ENCODE results near the gene VWF. TPM values are rescaled to one million over a fixed set of nuclear protein-coding genes. Genes with fewer than 3 reads are reported as not detected.

Gene VWF
- total and polyA plus RNA-seq, 2 of the 13 experiments (the other 11 are each of a cell fraction or from before 2014, with no cell fraction given), result 0.20 to 0.25 TPM

DNA sequence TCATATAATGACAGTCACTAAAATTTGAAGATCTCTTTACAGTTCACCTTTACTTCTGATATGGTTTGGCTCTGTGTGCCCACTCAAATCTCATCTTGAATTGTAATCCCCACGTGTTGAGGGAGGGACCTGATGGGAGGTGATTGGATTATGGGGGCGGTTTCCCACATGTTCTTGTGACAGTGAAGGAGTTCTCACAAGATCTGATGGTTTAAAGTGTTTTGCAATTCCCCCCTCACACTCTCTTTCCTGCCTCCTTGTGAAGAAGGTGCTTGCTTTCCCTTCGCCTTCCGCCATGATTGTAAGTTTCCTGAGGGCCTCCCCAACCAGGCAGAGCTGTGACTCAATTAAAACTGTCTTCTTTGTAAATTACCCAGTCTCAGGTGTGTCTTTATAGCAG lies 48.4 kb upstream of the VWF start:
- intact Hi-C loops (cut with micrococcal nuclease; ENCODE audit: unreplicated experiment) (no loop called here), in situ Hi-C loops (cut with HindIII; ENCODE audit: extremely low pct_ligation_motif_present, low pct_unique_long_range_greater_than_20kb) (no loop called here)

DNA sequence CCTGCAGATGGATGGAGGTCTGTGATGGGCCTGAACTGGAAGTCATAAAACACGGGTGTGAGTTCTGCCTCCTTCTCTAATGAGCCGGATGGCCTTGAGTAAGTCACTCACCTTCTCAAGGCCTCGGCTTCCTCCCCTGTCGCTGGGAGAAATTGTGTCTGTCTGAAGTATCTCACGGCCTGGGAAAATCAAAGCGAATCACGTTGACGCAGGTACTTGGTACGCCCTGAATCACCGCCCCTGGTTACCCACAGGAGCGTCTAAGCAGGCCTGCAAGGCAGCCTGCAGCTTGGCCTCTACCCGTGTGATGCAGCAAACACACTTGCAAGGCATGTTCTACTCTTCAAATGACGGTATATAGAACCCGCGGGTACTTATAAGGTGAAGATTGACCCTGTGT lies 47.6 kb upstream of the VWF start:
- no peak overlapping the region for H2AFZ ChIP-seq (ENCODE audit: low read length)
- no peak overlapping the region for H3K9ac ChIP-seq (ENCODE audit: insufficient read depth, low read depth, low read length)
- no peak overlapping the region for H3K4me2 ChIP-seq (ENCODE audit: low read depth, low read length)
- H3K4me3 ChIP-seq (replicated peaks in 1 of 3; ENCODE audit: insufficient read depth in 1 of 3, low read depth in 2 of 3, low read length in 3 of 3), result no peak overlapping the region
- TF ChIP-seq, protein P1, sequence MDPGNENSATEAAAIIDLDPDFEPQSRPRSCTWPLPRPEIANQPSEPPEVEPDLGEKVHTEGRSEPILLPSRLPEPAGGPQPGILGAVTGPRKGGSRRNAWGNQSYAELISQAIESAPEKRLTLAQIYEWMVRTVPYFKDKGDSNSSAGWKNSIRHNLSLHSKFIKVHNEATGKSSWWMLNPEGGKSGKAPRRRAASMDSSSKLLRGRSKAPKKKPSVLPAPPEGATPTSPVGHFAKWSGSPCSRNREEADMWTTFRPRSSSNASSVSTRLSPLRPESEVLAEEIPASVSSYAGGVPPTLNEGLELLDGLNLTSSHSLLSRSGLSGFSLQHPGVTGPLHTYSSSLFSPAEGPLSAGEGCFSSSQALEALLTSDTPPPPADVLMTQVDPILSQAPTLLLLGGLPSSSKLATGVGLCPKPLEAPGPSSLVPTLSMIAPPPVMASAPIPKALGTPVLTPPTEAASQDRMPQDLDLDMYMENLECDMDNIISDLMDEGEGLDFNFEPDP (CRISPR knock-in tag; conservative IDR thresholded peaks at IDR 0.05), result no peak
- no peak for TF ChIP-seq AHR (CRISPR knock-in tag; IDR thresholded peaks at IDR 0.05)
- no peaks in the 10 kb centered on the region for H3K9me3 ChIP-seq (ENCODE audit: low read length)
- no peak for DNase-seq (ENCODE audit: low spot score)
- POLR2A ChIA-PET, result interaction anchor here (2.2 kb wide), 1 partner anchor 10 kb away, joined by 7 read pairs; no protein-coding TSS in a partner anchor
- CTCF ChIA-PET (ENCODE audit: low intra/inter-chr PET ratio, low total read pairs), result no interaction called here
- 54% methylated on average over 11 of the region's 15 CpGs for WGBS (ENCODE audit: low lambda C conversion rate)
- peaks cover 9% of the 10 kb centered on the region; the same call in 1 of the 2 replicates for H3K4me1 ChIP-seq (ENCODE audit: insufficient read depth, low read length)
- no peak overlapping the region for H3K27ac ChIP-seq (ENCODE audit: extremely low read length, insufficient read depth, low read length)
- no TSS peak for BruUV-seq (replicated peaks)
- H4K20me1 ChIP-seq (ENCODE audit: insufficient read depth, low read length), result no peaks in the 10 kb centered on the region
- H3K36me3 ChIP-seq (replicated peaks in 1 of 2; ENCODE audit: control insufficient read depth in 1 of 2, insufficient read depth in 2 of 2, low read length in 2 of 2), result no peaks in the 10 kb centered on the region
- in situ Hi-C loops (cut with HindIII; ENCODE audit: extremely low pct_ligation_motif_present, low pct_unique_long_range_greater_than_20kb), result no loop called here
- FAIRE-seq, result no peak
- no peak for ATAC-seq
- H3K79me2 ChIP-seq (ENCODE audit: insufficient read depth, low read length), result no peaks in the 10 kb centered on the region
- peaks cover 0 to 34% of the 10 kb centered on the region in 2 experiments for H3K27me3 ChIP-seq (ENCODE audit: control insufficient read depth in 1 of 2, insufficient read depth in 2 of 2, low read length in 2 of 2)
- intact Hi-C loops (cut with micrococcal nuclease; ENCODE audit: unreplicated experiment), result no loop called here

More for the DNA sequence above, 48.4 kb upstream of the VWF start:
- H3K27me3 ChIP-seq (ENCODE audit: control insufficient read depth in 1 of 2, insufficient read depth in 2 of 2, low read length in 2 of 2), result peaks cover 0 to 29% of the 10 kb centered on the region in 2 experiments; a peak in 4 of 5 replicates
- POLR2A ChIA-PET, result interaction anchor here (2.2 kb wide), 1 partner anchor 9 kb away, joined by 7 read pairs; no protein-coding TSS in a partner anchor
- no peaks in the 10 kb centered on the region for H3K36me3 ChIP-seq (replicated peaks in 1 of 2; ENCODE audit: control insufficient read depth in 1 of 2, insufficient read depth in 2 of 2, low read length in 2 of 2)
- FAIRE-seq (no peak), ATAC-seq (no peak), DNase-seq (ENCODE audit: low spot score) (no peak)
- no peaks in the 10 kb centered on the region for H4K20me1 ChIP-seq (ENCODE audit: insufficient read depth, low read length)
- H3K9ac ChIP-seq (ENCODE audit: insufficient read depth, low read depth, low read length), result no peak overlapping the region
- H3K4me3 ChIP-seq (replicated peaks in 1 of 3; ENCODE audit: insufficient read depth in 1 of 3, low read depth in 2 of 3, low read length in 3 of 3), result no peak overlapping the region
- H3K79me2 ChIP-seq (ENCODE audit: insufficient read depth, low read length), result no peaks in the 10 kb centered on the region
- 22% methylated on average over 4 of the region's 4 CpGs for WGBS (ENCODE audit: low lambda C conversion rate)
- H3K4me1 ChIP-seq (ENCODE audit: insufficient read depth, low read length), result peaks cover 2% of the 10 kb centered on the region; the same call in 1 of the 2 replicates
- CTCF ChIA-PET (ENCODE audit: low intra/inter-chr PET ratio, low total read pairs), result no interaction called here
- H3K27ac ChIP-seq (ENCODE audit: extremely low read length, insufficient read depth, low read length), result no peak overlapping the region
- H3K4me2 ChIP-seq (ENCODE audit: low read depth, low read length), result no peak overlapping the region
- BruUV-seq (replicated peaks), result no TSS peak
- TF ChIP-seq, protein P2, sequence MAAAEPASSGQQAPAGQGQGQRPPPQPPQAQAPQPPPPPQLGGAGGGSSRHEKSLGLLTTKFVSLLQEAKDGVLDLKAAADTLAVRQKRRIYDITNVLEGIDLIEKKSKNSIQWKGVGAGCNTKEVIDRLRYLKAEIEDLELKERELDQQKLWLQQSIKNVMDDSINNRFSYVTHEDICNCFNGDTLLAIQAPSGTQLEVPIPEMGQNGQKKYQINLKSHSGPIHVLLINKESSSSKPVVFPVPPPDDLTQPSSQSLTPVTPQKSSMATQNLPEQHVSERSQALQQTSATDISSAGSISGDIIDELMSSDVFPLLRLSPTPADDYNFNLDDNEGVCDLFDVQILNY (CRISPR knock-in tag; conservative IDR thresholded peaks at IDR 0.05), result no peak
- TF ChIP-seq, protein P3, sequence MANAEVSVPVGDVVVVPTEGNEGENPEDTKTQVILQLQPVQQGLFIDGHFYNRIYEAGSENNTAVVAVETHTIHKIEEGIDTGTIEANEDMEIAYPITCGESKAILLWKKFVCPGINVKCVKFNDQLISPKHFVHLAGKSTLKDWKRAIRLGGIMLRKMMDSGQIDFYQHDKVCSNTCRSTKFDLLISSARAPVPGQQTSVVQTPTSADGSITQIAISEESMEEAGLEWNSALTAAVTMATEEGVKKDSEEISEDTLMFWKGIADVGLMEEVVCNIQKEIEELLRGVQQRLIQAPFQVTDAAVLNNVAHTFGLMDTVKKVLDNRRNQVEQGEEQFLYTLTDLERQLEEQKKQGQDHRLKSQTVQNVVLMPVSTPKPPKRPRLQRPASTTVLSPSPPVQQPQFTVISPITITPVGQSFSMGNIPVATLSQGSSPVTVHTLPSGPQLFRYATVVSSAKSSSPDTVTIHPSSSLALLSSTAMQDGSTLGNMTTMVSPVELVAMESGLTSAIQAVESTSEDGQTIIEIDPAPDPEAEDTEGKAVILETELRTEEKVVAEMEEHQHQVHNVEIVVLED (CRISPR knock-in tag; IDR thresholded peaks at IDR 0.05; ENCODE audit: borderline replicate concordance), result no peak
- no peak for TF ChIP-seq ISL2 (CRISPR knock-in tag; IDR thresholded peaks at IDR 0.05)
- H3K9me3 ChIP-seq (ENCODE audit: low read length), result no peaks in the 10 kb centered on the region
- no peak overlapping the region for H2AFZ ChIP-seq (ENCODE audit: low read length)

All from HepG2 (cell line).